GM10248 (cell line): ENCODE measurements around the gene TNS1.

Experiments
- CTCF ChIA-PET: fragments of 300-600 bp; sonication (Branson Sonifier 250); formaldehyde crosslinking; extraction: SDS; loops from one replicate; lab custom pipeline; 2021; ENCODE audit warnings: antibody characterized with exemption; lab: Yijun Ruan, JAX
- POLR2A ChIA-PET: fragments of 350-650 bp; sonication (Branson Sonifier 250); formaldehyde crosslinking; extraction: SDS; loops from one replicate; lab custom pipeline; 2020; ENCODE audit warnings: antibody characterized with exemption; lab: Yijun Ruan, JAX
- DNase-seq: peaks from one replicate; pipeline ENCODE4 v3.0.0; 2012; ENCODE audit errors: extremely low spot score
- CTCF ChIP-seq: IDR thresholded peaks from 2 replicates; pipeline ENCODE4 v1.5.1; 2012; ENCODE audit warnings: mild to moderate bottlenecking, low read depth; ENCODE audit errors: extremely low read depth, missing control alignments, control extremely low read depth

TNS1 gene

GRCh38 chr2:217949447-217949846 is 53.3 kb downstream of the TNS1 start:
- no peak for DNase-seq

GRCh38 chr2:217948897-217949296 is 53.9 kb downstream of the TNS1 start:
- TF ChIP-seq CTCF: no peak
- CTCF ChIA-PET: no interaction called here
- no peak for DNase-seq
- POLR2A ChIA-PET: no interaction called here

More at GRCh38 chr2:217949447-217949846, 53.3 kb downstream of the TNS1 start:
- ChIA-PET POLR2A (no interaction called here), CTCF (no interaction called here)
- no peak for TF ChIP-seq CTCF

- TF ChIP-seq CTCF: no peak
- DNase-seq: no peak
- POLR2A ChIA-PET: no interaction called here
- CTCF ChIA-PET: no interaction called here
Measured at GRCh38 chr2:217948351-217948791, 54.4 kb downstream of the TNS1 start.

- DNase-seq: no peak
- ChIA-PET POLR2A (no interaction called here), CTCF (no interaction called here)
- TF ChIP-seq CTCF: no peak
Measured at GRCh38 chr2:217947383-217948350, 55.1 kb downstream of the TNS1 start.

GRCh38 chr2:217946051-217946450 is 56.7 kb downstream of the TNS1 start:
- no peak for TF ChIP-seq CTCF
- no peak for DNase-seq
- POLR2A ChIA-PET: no interaction called here
- CTCF ChIA-PET: no interaction called here

GRCh38 chr2:217945530-217945929 is 57.3 kb downstream of the TNS1 start:
- ChIA-PET CTCF (interaction anchor here (1.1 kb wide), 1 partner anchor 13 kb away, joined by 3 read pairs; no protein-coding TSS in a partner anchor), POLR2A (no interaction called here)
- no peak for TF ChIP-seq CTCF
- DNase-seq: no peak
